DND-41 (cell line): ENCODE results near the gene TBC1D5.

Source experiments
- EZH2 ChIP-seq: IDR thresholded peaks from 3 replicates; pipeline ENCODE4 v1.6.1; 2012; ENCODE audit warnings: borderline replicate concordance, low read depth, mild to moderate bottlenecking, moderate library complexity, low read length, inconsistent platforms; ENCODE audit not compliant: severe bottlenecking
- TF ChIP-seq, protein P1 (sequence below): IDR thresholded peaks from 2 replicates; pipeline ENCODE4 v1.5.1; 2012; ENCODE audit warnings: borderline replicate concordance, low read length, moderate library complexity, mild to moderate bottlenecking; ENCODE audit not compliant: poor library complexity, severe bottlenecking; ENCODE audit errors: extremely low read depth

DNA sequence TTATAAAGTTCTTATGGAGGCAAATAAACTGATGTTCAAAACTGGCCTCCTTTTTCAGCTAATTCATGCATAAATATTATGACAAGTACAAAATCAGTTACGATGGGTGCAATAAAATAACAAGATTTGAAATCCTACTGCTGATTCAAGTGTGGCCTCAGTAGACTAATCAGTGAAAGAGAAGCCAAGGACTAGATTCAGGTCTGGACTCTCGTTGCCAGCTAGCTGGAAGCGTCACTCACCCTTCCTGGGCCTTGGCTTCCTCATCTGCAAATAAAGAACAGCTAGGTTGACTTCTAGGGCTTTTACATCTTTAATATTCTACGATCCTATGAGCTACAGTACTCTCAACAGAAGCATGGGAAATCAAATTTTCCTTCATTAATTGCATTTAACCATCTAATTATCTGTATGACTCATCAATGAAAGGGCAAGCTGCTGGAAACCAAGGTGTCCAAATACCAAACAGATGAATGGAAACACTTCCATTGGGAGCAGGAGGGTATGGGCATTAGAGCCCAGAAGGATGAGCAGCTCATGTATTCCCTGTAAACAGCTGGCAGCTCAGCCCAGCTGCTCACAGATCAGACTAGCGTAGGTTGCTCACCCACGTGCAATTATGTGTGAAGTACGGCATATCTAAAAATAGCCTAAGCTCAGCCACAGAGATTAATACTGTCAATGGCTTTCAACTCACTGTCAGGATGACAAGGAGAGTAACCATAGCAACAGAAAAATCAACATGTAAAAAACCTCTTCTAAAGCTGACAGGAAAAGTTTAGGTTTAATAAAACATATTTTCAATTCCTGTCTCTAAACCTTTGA lies 562.8 kb downstream of the TBC1D5 start:
- TF ChIP-seq, protein P1, sequence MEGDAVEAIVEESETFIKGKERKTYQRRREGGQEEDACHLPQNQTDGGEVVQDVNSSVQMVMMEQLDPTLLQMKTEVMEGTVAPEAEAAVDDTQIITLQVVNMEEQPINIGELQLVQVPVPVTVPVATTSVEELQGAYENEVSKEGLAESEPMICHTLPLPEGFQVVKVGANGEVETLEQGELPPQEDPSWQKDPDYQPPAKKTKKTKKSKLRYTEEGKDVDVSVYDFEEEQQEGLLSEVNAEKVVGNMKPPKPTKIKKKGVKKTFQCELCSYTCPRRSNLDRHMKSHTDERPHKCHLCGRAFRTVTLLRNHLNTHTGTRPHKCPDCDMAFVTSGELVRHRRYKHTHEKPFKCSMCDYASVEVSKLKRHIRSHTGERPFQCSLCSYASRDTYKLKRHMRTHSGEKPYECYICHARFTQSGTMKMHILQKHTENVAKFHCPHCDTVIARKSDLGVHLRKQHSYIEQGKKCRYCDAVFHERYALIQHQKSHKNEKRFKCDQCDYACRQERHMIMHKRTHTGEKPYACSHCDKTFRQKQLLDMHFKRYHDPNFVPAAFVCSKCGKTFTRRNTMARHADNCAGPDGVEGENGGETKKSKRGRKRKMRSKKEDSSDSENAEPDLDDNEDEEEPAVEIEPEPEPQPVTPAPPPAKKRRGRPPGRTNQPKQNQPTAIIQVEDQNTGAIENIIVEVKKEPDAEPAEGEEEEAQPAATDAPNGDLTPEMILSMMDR, result no peak
- TF ChIP-seq EZH2, result no peak
